ENCODE results near the gene COL4A2.

The COL4A2 gene

DNA sequence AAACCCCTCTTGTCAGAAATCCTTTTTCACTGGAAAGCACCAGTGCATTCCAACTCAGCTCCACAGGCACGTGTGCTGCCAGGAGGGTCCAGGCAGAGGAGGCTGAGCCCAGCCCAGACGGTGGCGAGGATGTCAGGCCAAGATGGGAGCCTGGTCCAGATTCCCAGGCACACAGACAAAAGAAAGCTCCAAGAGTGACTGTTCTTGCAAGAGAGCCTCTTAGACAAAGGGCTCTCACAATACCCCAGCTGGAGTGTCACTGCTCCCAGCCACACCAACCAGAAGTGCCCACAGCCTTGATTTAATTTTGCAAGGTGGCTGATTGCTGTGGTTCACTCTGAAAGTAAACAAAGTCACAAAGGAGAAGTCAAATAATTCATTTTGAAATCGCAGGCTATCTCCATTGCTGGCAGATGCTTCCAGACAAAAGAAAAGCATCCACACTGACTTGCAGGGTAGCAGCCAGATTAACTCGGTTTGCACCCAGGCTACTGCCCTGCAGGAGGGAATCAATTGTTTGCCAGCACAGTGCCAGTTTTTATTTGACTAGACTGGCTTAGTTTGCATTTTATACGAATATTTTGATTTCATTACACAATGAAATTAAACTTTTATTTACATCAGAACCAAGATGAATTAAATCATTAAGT, 159.3 kb downstream of the COL4A2 start:
- Mint-ChIP-seq H3K9me3 (no peaks in the 10 kb centered on the region), H3K4me3 (no peak overlapping the region), H3K36me3 (no peaks in the 10 kb centered on the region), H3K27ac (peak overlapping the region; percentile 20), H3K27me3 (no peaks in the 10 kb centered on the region), H3K4me1 (peaks cover 57% of the 10 kb centered on the region)
- no peak for ATAC-seq

DNA sequence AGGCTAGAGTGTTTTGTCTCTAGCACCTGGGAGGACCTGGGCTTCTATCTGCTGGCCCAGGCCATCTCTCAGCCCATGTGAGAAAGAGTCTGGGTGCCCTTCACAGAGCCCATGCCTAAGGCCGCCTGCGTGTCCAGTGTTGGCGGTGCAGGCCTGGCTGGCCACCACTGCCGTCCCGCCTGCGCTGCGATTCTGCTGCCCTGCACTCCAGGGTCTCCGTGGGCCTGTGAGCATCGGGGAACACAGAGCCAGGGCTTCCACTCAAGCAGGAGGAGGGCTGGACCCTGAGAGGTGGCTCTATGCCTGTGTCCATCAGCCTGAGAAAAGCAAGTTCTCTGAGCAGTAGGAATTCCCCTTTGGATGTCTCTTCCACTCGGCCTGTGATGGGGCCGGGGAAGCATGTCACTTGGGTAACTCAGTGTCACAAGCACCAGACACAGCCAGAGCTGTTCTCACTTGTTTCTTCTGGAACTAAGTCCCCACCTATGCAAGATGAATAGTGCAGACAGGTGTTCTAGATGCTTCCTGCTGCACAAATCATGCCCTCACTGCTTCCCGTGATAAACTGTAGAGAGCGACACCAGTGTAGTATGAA, 160.5 kb downstream of the COL4A2 start:
- ATAC-seq = no peak
- no peaks in the 10 kb centered on the region for H3K9me3 Mint-ChIP-seq
- no peaks in the 10 kb centered on the region for H3K27me3 Mint-ChIP-seq
- H3K4me1 Mint-ChIP-seq = peaks cover 63% of the 10 kb centered on the region
- H3K4me3 Mint-ChIP-seq = no peak overlapping the region
- H3K36me3 Mint-ChIP-seq = no peaks in the 10 kb centered on the region
- H3K27ac Mint-ChIP-seq = no peak overlapping the region

DNA sequence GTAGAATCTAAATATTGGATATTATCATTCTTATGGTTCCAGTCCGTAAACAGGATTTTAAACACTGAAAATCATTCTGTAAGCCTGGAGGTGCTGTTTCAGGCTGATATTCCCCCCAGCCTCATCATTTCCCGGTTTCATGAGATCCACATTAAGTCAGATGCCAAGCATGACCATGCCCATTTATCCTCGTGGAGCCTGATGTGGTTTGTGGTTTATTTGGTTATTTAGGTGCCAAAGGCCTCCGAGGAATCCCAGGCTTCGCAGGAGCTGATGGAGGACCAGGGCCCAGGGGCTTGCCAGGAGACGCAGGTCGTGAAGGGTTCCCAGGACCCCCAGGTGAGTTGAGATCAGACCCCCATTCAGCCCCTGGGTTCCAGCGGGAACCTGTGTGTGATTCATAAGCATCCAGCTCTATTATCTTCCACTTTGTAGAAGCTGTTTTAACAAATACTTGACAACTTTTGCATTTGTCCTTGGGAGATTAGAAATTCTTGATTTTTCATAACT, 162.0 kb downstream of the COL4A2 start:
- Mint-ChIP-seq H3K27me3 (no peaks in the 10 kb centered on the region), H3K36me3 (no peaks in the 10 kb centered on the region), H3K9me3 (no peaks in the 10 kb centered on the region), H3K27ac (no peak overlapping the region), H3K4me3 (no peak overlapping the region), H3K4me1 (peaks cover 52% of the 10 kb centered on the region)
- ATAC-seq = no peak

DNA sequence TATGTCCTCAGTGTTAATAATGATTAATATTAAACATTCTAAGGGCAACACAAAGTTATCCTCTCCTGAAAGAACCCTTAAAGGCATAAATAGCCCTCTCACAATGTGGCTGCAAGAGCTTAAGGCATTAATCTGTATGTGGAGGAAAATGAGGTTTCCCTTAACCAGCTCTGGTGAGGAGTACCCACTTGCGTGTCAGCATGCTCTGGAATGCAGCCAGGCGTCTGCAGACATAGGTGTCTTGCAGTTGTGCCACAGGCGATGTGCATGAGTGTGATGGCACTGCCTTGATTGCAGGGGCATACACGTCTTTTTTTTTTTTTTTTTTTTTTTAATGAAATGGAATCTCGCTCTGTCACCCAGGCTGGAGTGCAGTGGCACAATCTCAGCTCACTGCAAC, 162.5 kb downstream of the COL4A2 start:
- no peak for ATAC-seq
- no peaks in the 10 kb centered on the region for H3K9me3 Mint-ChIP-seq
- H3K4me3 Mint-ChIP-seq = no peak overlapping the region
- H3K36me3 Mint-ChIP-seq = no peaks in the 10 kb centered on the region
- no peaks in the 10 kb centered on the region for H3K27me3 Mint-ChIP-seq
- H3K27ac Mint-ChIP-seq = no peak overlapping the region
- peaks cover 51% of the 10 kb centered on the region for H3K4me1 Mint-ChIP-seq

GRCh38 chr13:110470272-110471009, 163.4 kb downstream of the COL4A2 start:
- H3K4me1 Mint-ChIP-seq = peaks cover 54% of the 10 kb centered on the region
- no peaks in the 10 kb centered on the region for H3K27me3 Mint-ChIP-seq
- no peaks in the 10 kb centered on the region for H3K36me3 Mint-ChIP-seq
- ATAC-seq = no peak
- no peaks in the 10 kb centered on the region for H3K9me3 Mint-ChIP-seq
- H3K27ac Mint-ChIP-seq = peak overlapping the region; percentile 82
- no peak overlapping the region for H3K4me3 Mint-ChIP-seq

GRCh38 chr13:110471156-110471832, 164.2 kb downstream of the COL4A2 start:
- H3K4me3 Mint-ChIP-seq = peak overlapping the region; percentile 70
- H3K27me3 Mint-ChIP-seq = no peaks in the 10 kb centered on the region
- ATAC-seq = peak; percentile 84
- no peaks in the 10 kb centered on the region for H3K36me3 Mint-ChIP-seq
- no peaks in the 10 kb centered on the region for H3K9me3 Mint-ChIP-seq
- peak overlapping the region; percentile 82 for H3K27ac Mint-ChIP-seq
- H3K4me1 Mint-ChIP-seq = peaks cover 49% of the 10 kb centered on the region

- ATAC-seq = peak; percentile 97
- peak overlapping the region; percentile 70 for H3K4me3 Mint-ChIP-seq
- H3K36me3 Mint-ChIP-seq = no peaks in the 10 kb centered on the region
- H3K4me1 Mint-ChIP-seq = peaks cover 48% of the 10 kb centered on the region
- H3K9me3 Mint-ChIP-seq = no peaks in the 10 kb centered on the region
- peak overlapping the region; percentile 82 for H3K27ac Mint-ChIP-seq
- H3K27me3 Mint-ChIP-seq = no peaks in the 10 kb centered on the region
Observed at GRCh38 chr13:110471833-110472162, 164.7 kb downstream of the COL4A2 start.

- Mint-ChIP-seq H3K27me3 (peaks cover 2% of the 10 kb centered on the region), H3K4me3 (no peak overlapping the region), H3K36me3 (no peaks in the 10 kb centered on the region), H3K4me1 (peaks cover 49% of the 10 kb centered on the region), H3K9me3 (no peaks in the 10 kb centered on the region), H3K27ac (no peak overlapping the region)
- no peak for ATAC-seq
Observed at GRCh38 chr13:110472904-110473563, 165.9 kb downstream of the COL4A2 start.

- Mint-ChIP-seq H3K27ac (no peak overlapping the region), H3K9me3 (no peaks in the 10 kb centered on the region), H3K4me3 (no peak overlapping the region), H3K27me3 (peaks cover 18% of the 10 kb centered on the region), H3K36me3 (no peaks in the 10 kb centered on the region), H3K4me1 (peaks cover 54% of the 10 kb centered on the region)
- no peak for ATAC-seq
Observed at GRCh38 chr13:110474713-110475112, 167.6 kb downstream of the COL4A2 start.

DNA sequence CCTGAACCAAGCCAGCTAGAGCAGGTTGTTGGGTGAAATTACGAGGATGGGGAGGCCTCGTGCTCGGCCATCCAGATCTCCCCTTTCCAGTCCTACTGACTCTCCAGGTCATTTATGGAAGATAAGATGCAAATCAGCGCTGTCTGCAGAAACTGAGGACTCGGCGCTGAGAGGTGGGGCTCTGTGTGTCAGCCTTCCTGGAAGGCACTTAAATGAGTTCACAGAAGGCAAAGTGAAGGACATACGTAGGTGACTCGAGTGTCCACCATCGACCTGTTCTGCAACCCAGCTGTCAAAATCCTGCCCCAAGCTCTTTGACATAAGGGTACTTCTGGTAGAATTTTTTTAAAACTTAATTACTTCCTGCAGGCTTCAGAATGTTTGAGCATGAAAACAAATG, 168.0 kb downstream of the COL4A2 start:
- H3K4me3 Mint-ChIP-seq = no peak overlapping the region

GRCh38 chr13:110475550-110476219, 168.6 kb downstream of the COL4A2 start:
- Mint-ChIP-seq H3K4me1 (peaks cover 46% of the 10 kb centered on the region), H3K9me3 (no peaks in the 10 kb centered on the region), H3K27ac (no peak overlapping the region), H3K27me3 (peaks cover 20% of the 10 kb centered on the region), H3K4me3 (no peak overlapping the region), H3K36me3 (no peaks in the 10 kb centered on the region)
- ATAC-seq = no peak

More for the DNA sequence above, 168.0 kb downstream of the COL4A2 start:
- no peak for ATAC-seq
- Mint-ChIP-seq H3K4me1 (peaks cover 51% of the 10 kb centered on the region), H3K36me3 (no peaks in the 10 kb centered on the region), H3K9me3 (no peaks in the 10 kb centered on the region), H3K27me3 (peaks cover 20% of the 10 kb centered on the region), H3K27ac (no peak overlapping the region)

DNA sequence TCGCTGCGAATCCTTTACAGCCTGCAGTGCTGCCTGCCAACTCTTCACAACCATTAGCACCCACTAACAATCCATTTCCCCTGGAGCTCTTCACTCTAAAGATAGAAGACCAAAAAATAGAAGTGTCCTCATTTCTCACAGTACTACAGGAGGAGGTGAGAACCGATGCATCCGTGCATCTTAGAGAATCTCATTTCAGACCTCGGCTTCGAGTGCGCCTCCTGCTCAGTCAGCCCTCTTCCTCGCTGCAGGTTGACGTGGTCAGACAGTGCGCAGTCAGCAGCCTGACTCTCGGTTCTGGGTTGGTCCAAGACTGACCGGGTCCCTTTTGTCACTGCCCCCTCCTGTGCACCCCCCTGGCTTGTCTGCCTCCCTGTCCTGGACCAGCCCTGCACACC, 169.1 kb downstream of the COL4A2 start:
- H3K36me3 Mint-ChIP-seq = no peaks in the 10 kb centered on the region
- H3K4me3 Mint-ChIP-seq = no peak overlapping the region
- no peak for ATAC-seq
- H3K4me1 Mint-ChIP-seq = peaks cover 40% of the 10 kb centered on the region
- H3K27me3 Mint-ChIP-seq = peaks cover 20% of the 10 kb centered on the region
- H3K9me3 Mint-ChIP-seq = no peaks in the 10 kb centered on the region
- H3K27ac Mint-ChIP-seq = no peak overlapping the region

DNA sequence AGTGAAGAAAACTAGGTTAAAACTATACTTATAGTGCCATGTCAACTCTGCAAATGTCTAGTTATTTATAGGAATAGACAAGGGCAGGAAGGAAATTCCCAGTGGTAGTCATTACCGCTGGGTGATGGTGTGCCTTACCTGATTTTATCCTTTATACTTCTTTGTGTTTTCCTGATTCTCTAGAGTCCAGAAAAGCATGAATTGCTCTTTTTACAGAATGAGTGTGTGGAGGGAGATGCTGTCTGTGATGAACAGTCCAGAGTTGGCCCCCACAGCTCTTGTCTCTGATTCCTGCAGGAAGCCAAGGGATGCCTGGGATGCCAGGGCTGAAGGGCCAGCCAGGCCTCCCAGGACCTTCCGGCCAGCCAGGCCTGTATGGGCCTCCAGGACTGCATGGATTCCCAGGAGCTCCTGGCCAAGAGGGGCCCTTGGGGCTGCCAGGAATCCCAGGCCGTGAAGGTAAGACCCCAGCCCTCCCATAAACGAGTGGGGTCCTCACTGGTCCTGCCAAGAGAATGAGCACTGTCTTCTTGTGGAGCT, 170.7 kb downstream of the COL4A2 start:
- Mint-ChIP-seq H3K36me3 (no peaks in the 10 kb centered on the region), H3K27me3 (peaks cover 20% of the 10 kb centered on the region), H3K27ac (no peak overlapping the region), H3K4me3 (no peak overlapping the region), H3K9me3 (no peaks in the 10 kb centered on the region), H3K4me1 (peaks cover 25% of the 10 kb centered on the region)
- no peak for ATAC-seq

DNA sequence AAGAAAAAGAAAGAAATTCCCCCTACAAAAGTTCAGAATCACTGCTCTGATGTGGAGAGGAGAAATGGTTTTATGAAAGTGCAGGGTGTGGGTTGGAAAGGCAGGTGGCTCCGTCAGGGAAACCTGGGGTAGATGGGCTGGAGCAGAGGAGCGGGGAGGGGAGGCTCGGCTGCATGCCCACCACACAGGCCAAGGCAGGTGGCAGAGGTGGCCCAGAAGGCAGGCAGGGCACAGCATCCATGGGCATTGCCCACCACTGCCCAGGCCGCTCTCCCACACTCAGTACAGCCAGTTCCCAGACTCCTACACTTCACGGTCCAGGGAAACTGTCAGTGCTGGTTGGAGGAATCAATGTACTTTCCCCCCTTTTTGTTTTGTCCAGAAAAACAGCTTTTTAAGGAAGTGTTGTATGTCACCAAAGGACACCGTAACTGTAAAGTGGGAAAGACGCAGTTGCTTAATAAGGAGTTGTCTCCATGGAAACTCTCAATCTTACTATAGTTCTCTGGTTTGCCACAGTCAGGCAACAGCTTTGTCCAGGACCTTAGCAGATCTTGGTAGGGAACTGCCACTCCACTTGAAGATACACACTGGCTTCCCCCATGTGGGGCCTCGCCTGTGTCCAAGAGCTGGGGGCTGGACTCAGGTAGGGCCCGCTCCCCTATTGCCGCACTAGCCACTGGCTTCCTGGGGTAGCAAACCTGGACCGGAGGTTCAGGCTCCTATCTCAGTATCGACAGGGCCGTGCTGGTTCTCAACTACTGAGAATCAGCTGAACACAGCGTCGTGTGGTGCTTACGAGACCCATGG, 171.5 kb downstream of the COL4A2 start:
- ATAC-seq = no peak
- H3K4me1 Mint-ChIP-seq = peaks cover 24% of the 10 kb centered on the region
- peak overlapping the region; percentile 44 for H3K27ac Mint-ChIP-seq
- H3K4me3 Mint-ChIP-seq = no peak overlapping the region
- H3K36me3 Mint-ChIP-seq = no peaks in the 10 kb centered on the region
- no peaks in the 10 kb centered on the region for H3K9me3 Mint-ChIP-seq
- H3K27me3 Mint-ChIP-seq = peaks cover 20% of the 10 kb centered on the region

Data from stimulated activated memory B cell treated with anti-CD40 and anti-IgM and Interleukin-4, amounts not matched to agents 10 μg/mL and 1 μg/mL and 100 μg/mL, for 72 hours (primary cell).